Body of pancreas (tissue), 4 donors: ENCODE results near the gene MTMR2.

Source experiments
- POLR2A ChIP-seq, 3 donors: fragments of 450-650 bp; IDR thresholded peaks; one replicate each; pipeline ENCODE4 v1.6.1; 2016; ENCODE audit warnings: antibody characterized with exemption in 3 of 3, mild to moderate bottlenecking in 2 of 3
- TF ChIP-seq, protein P1 (sequence below), 7 experiments: fragments of 450-650 bp in 4 of 7; fragments of 200-600 bp in 3 of 7; sonication (generic) in 3 of 7; IDR thresholded peaks; one replicate each; pipeline ENCODE4 v1.5.1; 2016 to 2019; ENCODE audit warnings: antibody characterized with exemption in 7 of 7

DNA sequence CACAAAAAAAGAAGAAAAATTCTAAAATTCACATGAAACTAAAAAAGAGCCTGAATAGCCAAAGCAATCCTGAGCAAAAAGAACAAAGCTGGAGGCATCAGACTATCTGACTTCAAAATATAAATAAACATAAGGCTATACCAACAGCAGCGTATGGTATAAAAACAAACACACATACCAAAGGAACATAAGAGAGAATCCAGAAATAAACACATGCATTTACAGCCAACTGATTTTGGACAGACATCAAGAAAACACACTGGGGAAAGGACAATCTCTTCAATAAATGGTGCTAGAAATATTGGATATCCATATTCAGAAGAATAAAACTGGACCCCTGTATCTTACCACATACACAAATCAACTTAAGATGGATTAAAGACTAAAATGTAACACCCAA lies 2.8 kb upstream of the MTMR2 start:
- TF ChIP-seq, protein P1, sequence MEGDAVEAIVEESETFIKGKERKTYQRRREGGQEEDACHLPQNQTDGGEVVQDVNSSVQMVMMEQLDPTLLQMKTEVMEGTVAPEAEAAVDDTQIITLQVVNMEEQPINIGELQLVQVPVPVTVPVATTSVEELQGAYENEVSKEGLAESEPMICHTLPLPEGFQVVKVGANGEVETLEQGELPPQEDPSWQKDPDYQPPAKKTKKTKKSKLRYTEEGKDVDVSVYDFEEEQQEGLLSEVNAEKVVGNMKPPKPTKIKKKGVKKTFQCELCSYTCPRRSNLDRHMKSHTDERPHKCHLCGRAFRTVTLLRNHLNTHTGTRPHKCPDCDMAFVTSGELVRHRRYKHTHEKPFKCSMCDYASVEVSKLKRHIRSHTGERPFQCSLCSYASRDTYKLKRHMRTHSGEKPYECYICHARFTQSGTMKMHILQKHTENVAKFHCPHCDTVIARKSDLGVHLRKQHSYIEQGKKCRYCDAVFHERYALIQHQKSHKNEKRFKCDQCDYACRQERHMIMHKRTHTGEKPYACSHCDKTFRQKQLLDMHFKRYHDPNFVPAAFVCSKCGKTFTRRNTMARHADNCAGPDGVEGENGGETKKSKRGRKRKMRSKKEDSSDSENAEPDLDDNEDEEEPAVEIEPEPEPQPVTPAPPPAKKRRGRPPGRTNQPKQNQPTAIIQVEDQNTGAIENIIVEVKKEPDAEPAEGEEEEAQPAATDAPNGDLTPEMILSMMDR (IDR thresholded peaks at IDR 0.05) = no peak
- no peak for TF ChIP-seq POLR2A (IDR thresholded peaks at IDR 0.05)
